Posterior vena cava (tissue), 2 donors: ENCODE data around the gene LY6G5C. TPM values are rescaled to one million over a fixed set of nuclear protein-coding genes. Genes with fewer than 3 reads are reported as not detected.
A peak's percentile ranks its signal among the peaks of the same experiment; 100 is the strongest.
"Not testable (repeated sequence)": the region's sequence is repeated elsewhere in the genome, so short reads cannot be mapped to it uniquely, and the experiment has no call there.

Experiments used
- DNase-seq: peaks from one replicate; pipeline ENCODE4 v3.0.0-alpha.2; 2020; ENCODE audit warnings: low spot score
- intact Hi-C, 2 donors: fragments of 100-400 bp; cut with DNase I; formaldehyde crosslinking; loops; one replicate each; pipeline versions ENCODE4 v1.14.1 to v1.14.2; 2022 to 2023
- total RNA-seq, 2 donors: library from RNA; stranded (reverse); fragmentation: NEBNext Ultra II Directional; extraction: Animal tissue kit (Norgen Biotek cat#: 25700); gene quantifications; one replicate each; pipeline ENCODE4 v1.2.1, GENCODE V29; 2021
- donor health status: DM: yes; HTN: yes; CAD: no.
- donor health status: DM: yes; HTN: yes; CAD: no.

LY6G5C gene
- total RNA-seq, 2 donors from 2014 or later: 1.7 to 1.9 TPM

- intact Hi-C loops: loop anchor here in 1 of 2 donors (1.0 kb wide), 1 partner anchor 48 kb away; no protein-coding TSS in a partner anchor
- no peak for DNase-seq
Measured at GRCh38 chr6:31718265-31718664, 37.4 kb upstream of the LY6G5C start.

DNA sequence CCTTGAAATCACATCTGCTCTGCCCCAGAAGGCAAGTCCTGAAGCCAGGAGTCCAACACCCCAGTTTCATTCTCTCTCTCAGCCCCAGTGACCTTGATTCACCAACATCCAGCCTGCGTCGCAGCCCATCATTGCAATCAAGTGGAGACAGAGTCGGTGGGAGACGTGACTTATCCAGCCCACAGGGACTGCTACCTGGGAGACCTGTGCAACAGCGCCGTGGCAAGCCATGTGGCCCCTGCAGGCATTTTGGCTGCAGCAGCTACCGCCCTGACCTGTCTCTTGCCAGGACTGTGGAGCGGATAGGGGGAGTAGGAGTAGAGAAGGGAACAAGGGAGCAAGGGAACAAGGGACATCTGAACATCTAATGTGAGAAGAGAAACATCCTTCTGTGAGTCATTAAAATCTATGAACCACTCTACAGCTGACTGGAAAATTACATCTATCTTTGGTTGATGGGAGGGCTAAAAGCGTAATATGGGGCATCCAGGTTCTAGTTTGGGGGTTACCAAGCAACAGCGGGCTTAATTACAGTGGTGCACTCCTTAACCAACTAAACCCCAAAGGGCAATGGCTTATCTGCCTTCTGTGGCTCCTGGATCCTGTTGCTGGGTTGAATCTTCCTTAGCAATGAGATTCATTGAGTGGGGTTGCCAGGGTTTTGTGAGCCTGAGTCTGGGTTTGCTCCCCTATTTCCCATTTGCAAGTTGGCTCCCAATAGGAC lies 36.8 kb upstream of the LY6G5C start:
- DNase-seq: no peak
- intact Hi-C loops: loop anchor here in 1 of 2 donors (1.0 kb wide), 1 partner anchor 49 kb away; no protein-coding TSS in a partner anchor

- no peak for DNase-seq
- intact Hi-C loops: no loop called here
Measured at GRCh38 chr6:31715022-31715958, 34.4 kb upstream of the LY6G5C start, which contains the start of gene LY6G6D. Gene LY6G6D (plus strand): TSS chr6:31715348. CDS start chr6:31715356, 8 bp downstream.

- DNase-seq: no peak
- intact Hi-C loops: loop anchor here in 1 of 2 donors (1.0 kb wide), 1 partner anchor 19 kb away; no protein-coding TSS in a partner anchor
Measured at GRCh38 chr6:31713991-31714684, 33.3 kb upstream of the LY6G5C start.

GRCh38 chr6:31713465-31713864 lies 32.6 kb upstream of the LY6G5C start:
- DNase-seq: no peak
- intact Hi-C loops: loop anchor here in 1 of 2 donors (1.0 kb wide), 1 partner anchor 20 kb away; no protein-coding TSS in a partner anchor

DNA sequence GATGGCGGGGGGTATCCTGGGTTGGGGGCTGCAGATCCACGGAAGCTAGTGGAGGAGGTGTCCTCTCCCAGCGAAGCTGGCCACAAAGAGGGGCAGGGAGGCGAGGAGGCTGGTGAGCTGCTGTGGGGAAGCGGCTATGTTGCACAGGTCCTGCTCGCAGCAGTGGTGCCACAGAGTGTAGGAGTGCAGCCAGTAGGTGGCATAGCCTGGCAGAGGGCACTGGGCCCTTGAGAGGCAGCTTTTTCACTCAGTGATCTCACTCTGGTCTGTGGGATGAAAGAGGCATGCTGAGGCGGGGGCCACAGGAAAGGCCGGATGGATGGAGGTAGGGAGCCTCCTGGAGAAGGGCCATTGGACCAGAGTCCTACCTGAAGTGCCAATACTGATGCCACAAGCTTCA lies 31.4 kb upstream of the LY6G5C start:
- DNase-seq: no peak

DNA sequence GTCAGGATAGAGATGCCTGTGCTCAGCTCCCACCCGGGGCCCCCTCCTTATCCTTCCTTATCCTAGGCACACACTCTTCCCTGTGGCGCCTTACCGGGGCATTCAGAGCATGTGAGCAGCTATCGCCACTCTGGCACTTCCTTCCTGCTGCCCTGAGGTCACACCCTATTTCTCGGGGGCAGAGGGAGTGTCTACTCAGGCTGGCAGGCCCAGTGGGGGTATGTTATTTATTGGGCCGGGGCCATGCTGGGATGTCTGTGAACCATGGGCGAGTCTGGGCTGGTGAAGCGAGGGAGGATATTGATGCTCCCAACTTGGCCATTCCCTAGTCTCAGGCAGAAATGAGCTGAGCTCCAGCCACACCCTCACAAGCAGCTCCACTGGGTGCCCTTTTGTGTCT lies 30.4 kb upstream of the LY6G5C start:
- intact Hi-C loops: no loop called here
- DNase-seq: no peak

More for the DNA sequence above, 31.4 kb upstream of the LY6G5C start:
- intact Hi-C loops: no loop called here

DNA sequence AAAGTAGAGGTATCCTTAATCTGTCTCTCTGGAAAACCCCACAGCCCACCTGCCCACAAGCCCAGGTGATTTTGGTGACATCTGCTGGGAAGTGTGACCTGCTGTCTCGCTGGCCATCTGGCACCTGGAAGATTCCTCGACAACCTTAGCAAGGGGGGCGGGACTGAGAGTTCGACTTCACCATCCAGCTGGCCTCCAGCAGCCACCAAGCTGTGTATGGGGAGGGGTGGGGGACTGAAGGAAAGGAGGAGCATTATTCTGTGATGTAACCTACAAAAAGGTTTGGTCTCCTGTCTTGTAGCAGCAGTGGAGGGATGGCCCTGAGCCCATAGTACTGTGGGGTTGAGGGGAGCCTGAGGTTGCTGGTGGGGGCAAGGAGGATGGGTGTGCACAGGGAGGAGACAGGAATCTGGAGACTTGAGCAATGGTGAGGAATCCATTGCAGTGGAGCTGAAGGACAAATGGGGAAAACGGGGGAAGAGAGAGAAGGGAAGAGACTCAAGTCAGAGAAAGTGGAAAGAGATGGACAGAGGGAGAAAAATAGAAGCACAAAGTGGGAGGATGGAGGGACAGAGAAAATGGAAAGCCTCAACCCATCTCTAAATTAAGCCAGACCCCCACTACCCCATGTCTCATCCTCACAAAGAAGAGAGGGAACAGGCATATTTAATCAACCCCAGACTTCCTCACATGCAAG lies 29.8 kb upstream of the LY6G5C start:
- intact Hi-C loops: no loop called here

GRCh38 chr6:31709157-31709556 lies 28.3 kb upstream of the LY6G5C start:
- intact Hi-C loops, DNase-seq: not testable (repeated sequence)

More for the DNA sequence above, 29.8 kb upstream of the LY6G5C start:
- DNase-seq: no peak

DNA sequence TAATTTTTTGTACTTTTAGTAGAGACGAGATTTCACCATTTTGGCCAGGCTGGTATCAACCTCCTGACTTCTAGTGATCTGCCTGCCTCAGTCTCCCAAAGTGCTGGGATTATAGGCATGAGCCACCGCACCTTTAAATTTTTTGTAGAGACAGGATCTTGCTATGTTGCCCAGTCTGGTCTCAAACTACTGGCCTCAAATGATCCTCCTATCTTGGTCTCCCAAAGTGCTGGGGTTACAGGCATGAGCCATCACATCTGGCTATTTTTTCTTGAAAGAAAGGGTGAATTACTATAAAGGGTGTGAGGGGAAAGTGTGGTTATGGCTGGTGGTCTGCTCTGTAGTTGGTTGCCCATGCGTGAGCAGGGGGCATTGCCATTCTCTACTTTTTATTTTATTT lies 27.4 kb upstream of the LY6G5C start:
- intact Hi-C loops: no loop called here
- no peak for DNase-seq

GRCh38 chr6:31707701-31708100 lies 26.8 kb upstream of the LY6G5C start:
- intact Hi-C loops: no loop called here
- DNase-seq: no peak

DNA sequence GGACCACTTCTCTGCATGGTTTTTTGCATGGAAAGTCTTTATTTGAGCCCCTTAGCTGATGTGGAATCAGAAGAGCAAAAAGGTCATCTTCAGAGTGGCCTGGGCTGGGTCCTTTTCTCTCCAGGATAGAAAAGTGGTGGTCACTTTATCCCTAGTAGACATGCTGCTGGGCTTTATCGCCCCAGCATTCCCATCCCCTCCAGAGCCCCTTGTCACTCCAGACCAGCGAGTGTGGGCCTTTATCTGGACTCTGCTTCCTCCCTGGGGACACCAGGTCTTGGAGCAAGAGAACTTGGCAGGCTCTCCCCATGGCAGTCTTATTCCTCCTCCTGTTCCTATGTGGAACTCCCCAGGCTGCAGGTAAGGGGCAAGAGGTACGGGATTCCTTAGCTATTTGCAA lies 25.7 kb upstream of the LY6G5C start, which contains the start of gene LY6G6F:
Gene LY6G6F, plus strand, starts transcription at position 268 of the 400 bp plus-strand sequence. Its CDS starts 41 bp downstream, at position 309.
- no peak for DNase-seq
- intact Hi-C loops: no loop called here

GRCh38 chr6:31705931-31706330 lies 25.1 kb upstream of the LY6G5C start:
- no peak for DNase-seq
- intact Hi-C loops: no loop called here

DNA sequence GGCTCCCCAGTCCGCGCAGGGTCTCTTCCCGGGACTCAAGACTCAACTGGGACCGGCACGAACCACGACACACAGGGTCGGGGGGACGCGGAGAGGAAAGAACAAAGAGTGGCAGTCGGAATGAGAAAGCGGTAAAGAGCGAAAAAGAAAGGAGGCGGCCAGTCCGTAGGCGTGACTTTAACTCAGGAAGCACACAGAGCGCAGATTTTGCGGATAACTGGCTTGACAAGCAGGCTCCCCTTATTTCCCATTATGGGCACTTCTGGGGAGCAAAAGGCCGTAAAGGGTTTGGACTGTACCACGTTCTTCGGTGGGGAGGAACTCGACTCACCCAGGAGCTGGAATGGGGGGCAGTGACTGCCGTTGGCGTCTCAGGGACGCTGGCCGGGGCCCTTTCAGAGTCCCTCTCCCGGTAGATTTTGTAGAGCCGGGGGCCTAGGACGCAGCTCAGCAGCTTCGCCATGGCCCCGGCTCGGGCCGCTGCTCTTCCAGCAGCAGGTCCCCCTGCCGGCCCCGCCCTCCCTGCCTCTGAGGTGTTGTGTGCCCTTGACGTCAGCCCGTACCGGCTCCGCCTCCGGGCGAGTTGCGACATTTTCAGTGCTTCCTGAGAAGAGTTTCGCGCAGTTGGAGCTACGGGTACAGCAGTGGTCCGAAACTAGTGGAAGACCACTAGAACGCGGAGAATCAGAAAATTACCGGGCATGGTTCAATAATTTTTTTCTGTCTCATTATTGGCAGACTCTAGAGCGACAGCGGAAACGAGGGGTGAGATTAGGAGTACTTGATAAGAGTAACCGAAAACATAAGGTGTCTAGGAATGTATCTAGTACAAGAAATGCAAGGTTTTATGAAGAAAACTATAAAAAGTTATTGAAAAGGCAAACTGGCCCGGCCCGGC lies 22.2 kb upstream of the LY6G5C start, which contains the start of gene ABHD16A:
Gene ABHD16A, minus strand, starts transcription at position 506 of the 898 bp plus-strand sequence. Its CDS starts 43 bp downstream, at position 463.
- intact Hi-C loops: no loop called here
- DNase-seq: peak; percentile 100

- DNase-seq: no peak
- intact Hi-C loops: no loop called here
Measured at GRCh38 chr6:31702405-31702818, 21.5 kb upstream of the LY6G5C start.

DNA sequence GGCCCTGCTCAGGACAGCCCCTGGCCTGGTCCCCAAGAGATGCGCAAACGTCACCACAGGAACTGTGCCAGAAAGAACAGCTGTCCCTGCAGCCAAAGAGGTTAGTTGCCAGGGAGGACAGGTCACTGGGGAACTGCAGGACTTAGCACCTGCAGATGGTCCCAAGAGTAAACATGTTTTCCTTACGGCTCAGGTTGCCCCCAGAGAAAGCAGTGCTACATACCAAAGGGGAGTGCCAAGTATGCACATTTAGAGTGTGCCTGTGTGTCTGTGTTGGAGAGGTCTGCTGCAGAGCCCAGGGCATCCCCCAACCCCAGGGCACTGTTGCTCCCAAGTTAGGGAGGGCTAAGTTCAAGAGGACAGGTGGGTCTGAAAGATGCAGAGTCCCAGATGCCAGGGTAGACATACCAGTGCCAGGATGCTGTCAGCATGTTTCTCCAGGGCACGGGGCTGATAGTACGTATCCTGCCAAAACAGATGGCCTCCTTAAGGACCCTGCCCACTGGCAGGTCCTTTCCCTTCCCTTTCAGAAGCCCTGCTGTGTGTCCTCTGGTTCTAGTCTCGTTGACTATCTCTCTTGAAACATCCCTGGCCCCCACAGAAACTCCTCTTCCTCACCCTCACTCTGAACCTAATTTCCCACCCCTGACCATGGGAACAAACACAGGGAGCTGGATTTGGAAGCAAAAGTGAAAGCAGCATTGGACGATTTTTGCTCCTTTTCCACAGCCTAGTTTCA lies 21.0 kb upstream of the LY6G5C start:
- intact Hi-C loops: no loop called here
- DNase-seq: no peak
